ENCODE measurements around the gene RNU2-63P.

The RNU2-63P gene

DNA sequence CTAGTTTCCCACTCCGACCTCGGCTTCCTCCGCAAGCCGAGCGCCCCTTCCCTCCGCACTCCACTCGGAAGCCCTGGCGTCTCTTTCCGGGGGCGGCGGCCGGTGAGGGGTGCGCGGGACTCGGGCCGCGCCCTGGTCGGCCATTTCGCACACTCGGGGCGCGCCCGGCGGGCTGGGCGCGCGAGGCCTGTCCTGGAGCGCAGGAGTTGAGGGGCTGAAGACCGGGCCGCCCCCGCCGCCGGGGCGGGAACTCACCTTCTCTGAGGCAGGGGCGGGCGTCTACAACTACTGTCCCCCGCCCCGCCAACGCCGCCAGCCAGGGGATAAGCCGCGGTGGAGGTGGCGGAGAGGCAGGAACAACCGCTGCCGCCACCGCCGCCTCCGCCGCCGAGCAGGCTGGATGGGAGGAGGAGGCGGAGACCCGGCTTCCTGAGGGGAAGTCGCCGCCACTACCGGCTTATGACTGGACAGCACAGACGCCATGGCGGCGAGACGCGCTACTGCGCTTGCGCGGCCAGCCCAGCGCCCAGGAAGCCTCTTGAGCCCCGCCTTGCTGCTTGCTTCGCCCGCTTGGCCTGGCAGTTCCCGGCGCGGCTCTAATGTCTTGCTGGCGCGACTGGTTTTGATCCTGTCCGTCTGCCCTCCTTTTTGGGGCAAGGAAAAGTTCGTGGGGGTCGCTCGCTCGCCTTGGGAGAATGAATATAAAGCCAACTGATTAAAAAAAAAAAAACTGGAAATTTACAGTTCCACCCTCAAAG is 39.2 kb upstream of the RNU2-63P start, which contains the start of gene KRCC1:
Gene KRCC1 (minus strand): TSS at position 413 of the 758 bp plus-strand sequence. CDS start 27,220 bp downstream, outside the sequence.
- DNase-seq (ENCODE audit: low read depth, low spot score) = peak; percentile 97
- TF ChIP-seq, protein P1, sequence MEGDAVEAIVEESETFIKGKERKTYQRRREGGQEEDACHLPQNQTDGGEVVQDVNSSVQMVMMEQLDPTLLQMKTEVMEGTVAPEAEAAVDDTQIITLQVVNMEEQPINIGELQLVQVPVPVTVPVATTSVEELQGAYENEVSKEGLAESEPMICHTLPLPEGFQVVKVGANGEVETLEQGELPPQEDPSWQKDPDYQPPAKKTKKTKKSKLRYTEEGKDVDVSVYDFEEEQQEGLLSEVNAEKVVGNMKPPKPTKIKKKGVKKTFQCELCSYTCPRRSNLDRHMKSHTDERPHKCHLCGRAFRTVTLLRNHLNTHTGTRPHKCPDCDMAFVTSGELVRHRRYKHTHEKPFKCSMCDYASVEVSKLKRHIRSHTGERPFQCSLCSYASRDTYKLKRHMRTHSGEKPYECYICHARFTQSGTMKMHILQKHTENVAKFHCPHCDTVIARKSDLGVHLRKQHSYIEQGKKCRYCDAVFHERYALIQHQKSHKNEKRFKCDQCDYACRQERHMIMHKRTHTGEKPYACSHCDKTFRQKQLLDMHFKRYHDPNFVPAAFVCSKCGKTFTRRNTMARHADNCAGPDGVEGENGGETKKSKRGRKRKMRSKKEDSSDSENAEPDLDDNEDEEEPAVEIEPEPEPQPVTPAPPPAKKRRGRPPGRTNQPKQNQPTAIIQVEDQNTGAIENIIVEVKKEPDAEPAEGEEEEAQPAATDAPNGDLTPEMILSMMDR (IDR thresholded peaks at IDR 0.05; ENCODE audit: low read depth, low read length) = no peak
- in situ Hi-C loops (cut with HindIII; ENCODE audit: low sequenced_read_pairs) = no loop called here
- H3K4me3 ChIP-seq (ENCODE audit: low read depth, low read length) = peak within 1 kb of the TSS; percentile 60

DNA sequence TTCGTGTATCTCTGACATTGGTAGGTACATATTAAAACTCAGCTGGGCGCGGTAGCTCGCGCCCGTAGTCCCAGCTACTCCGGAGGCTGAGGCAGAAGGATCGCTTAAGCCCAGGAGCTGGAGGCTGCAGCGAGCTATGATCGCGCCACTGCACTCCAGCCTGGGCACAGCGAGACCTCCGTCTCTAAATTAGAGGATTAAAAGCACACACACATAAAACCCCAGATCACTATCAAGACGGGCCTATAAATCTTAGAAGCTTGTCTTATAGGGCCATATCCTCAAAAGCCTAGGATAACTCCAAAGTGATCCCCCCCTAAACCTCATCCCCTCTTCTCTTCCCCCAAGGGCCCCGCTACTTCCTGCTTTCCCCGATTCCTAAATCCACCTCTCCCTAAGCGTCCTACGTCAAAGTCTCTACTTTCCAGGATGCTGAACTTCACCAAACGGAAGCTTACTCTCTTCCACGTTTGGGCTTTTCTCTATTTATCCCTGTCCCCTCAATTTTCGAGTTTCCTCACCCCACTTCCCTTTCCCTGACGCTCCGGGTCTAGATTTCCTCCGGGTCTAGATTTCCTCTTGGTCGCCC is 38.5 kb upstream of the RNU2-63P start:
- peak; percentile 45 for DNase-seq (ENCODE audit: low read depth, low spot score)
- H3K4me3 ChIP-seq (ENCODE audit: low read depth, low read length) = peak overlapping the region; percentile 60
- TF ChIP-seq, protein P1 (IDR thresholded peaks at IDR 0.05; ENCODE audit: low read depth, low read length) = no peak
- in situ Hi-C loops (cut with HindIII; ENCODE audit: low sequenced_read_pairs) = no loop called here

DNA sequence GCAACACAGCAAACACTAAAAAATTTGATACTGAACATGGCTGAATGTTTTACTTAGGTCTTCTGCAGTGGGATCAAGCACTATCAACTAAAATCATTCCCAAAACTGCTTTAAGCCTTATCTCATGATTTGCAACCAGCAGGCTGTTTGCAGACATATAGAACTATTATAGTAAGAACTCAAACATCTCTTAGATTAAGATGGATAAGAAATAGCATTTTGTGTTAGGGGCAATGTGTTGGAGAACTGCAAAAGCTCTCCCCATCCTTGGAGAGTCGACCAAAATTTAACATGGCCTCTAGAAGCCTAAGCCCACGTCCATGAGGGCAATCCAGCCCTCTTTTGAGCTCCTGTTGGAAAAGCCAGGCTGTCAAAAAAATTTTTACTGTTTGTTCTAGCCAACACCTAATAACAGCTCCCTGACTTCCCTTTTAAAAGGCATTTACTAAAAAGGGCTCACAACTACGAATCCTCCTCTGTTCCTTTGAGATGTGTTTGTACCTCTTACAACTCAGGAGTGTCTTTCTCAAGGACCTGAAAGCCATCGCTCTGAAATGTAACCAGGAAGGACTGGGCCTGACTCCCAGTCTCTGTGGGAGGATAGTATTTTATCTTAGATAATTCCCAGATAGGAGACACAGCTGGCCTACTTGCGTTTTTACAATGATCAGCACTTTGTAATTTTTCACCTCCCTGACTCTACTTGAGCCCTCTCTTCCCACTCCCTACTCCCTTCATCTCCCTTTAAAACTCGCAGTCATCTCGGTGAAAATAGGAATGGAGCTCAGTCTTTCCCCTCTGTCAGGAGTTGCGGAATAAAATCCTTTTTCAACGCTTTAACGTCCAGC is 37.8 kb upstream of the RNU2-63P start:
- peak; percentile 11 for DNase-seq (ENCODE audit: low read depth, low spot score)
- in situ Hi-C loops (cut with HindIII; ENCODE audit: low sequenced_read_pairs) = no loop called here
- H3K4me3 ChIP-seq (ENCODE audit: low read depth, low read length) = peak overlapping the region; percentile 60
- TF ChIP-seq, protein P1 (IDR thresholded peaks at IDR 0.05; ENCODE audit: low read depth, low read length) = no peak

DNA sequence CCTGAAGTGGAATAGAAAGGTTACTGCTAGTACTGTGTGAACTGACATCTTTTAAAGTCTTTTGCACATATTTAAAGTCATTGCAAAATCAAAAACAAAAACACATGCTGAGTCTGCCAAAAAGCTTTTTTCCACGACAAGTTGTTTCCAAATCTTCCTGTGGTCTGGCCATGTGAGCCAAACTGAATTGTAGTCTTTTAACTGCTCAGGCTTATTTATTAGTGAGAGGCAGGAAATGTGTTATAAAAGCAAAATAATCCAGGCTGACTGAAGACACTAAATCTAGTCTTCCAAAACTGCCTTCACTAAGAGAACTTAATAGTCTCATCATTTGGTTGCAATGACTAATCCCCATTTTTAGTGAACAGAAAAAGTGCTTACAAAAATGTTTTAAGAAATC is 36.9 kb upstream of the RNU2-63P start:
- peak; percentile 20 for DNase-seq (ENCODE audit: low read depth, low spot score)
- in situ Hi-C loops (cut with HindIII; ENCODE audit: low sequenced_read_pairs) = no loop called here
- TF ChIP-seq, protein P1 (IDR thresholded peaks at IDR 0.05; ENCODE audit: low read depth, low read length) = no peak
- H3K4me3 ChIP-seq (ENCODE audit: low read depth, low read length) = no peak overlapping the region

DNA sequence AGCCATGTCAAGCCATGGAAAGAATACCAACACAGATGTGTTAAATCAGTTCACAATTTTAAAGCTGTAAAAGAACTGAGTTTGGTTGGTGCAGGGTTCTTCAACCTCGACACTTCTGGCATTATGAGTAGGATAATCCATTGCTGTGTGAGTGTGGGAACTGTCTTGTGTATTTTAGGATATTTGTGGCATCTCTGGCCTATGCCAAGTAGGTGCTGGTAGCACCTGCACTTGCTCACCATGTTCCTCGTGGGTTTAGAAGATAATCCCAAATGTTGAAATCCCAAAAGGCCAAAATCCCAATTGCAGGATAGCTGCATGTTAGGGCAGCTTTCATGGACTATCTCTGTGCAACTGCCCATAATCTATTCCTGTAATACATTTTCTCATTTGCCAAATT is 35.4 kb upstream of the RNU2-63P start:
- no peak for DNase-seq (ENCODE audit: low read depth, low spot score)
- no peak overlapping the region for H3K4me3 ChIP-seq (ENCODE audit: low read depth, low read length)
- TF ChIP-seq, protein P1 (IDR thresholded peaks at IDR 0.05; ENCODE audit: low read depth, low read length) = no peak
- in situ Hi-C loops (cut with HindIII; ENCODE audit: low sequenced_read_pairs) = no loop called here

DNA sequence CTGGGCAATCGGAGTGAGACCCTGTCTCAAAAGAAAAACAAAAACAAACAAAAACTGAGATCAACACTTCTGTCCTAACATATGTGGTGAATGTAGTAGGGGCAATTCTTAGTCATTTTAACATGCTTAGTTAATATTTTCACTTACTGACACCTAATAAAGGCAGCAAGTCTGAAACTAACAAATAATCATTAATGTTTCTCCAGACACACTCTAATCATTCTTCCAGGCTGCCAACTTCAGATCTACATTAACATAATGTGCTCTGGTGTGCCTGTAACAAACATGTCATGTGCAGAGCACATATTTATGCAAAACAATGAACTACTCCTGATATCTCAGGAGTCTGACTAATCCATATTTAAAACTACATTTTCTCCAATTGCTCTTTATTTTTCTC is 33.3 kb upstream of the RNU2-63P start:
- in situ Hi-C loops (cut with HindIII; ENCODE audit: low sequenced_read_pairs) = no loop called here
- no peak for DNase-seq (ENCODE audit: low read depth, low spot score)
- H3K4me3 ChIP-seq (ENCODE audit: low read depth, low read length) = no peak overlapping the region
- TF ChIP-seq, protein P1 (IDR thresholded peaks at IDR 0.05; ENCODE audit: low read depth, low read length) = no peak

Data from astrocyte of the spinal cord (primary cell).